A549 (cell line): ENCODE results near the gene KCNG4. TPM values are rescaled to one million over a fixed set of nuclear protein-coding genes. Genes with fewer than 3 reads are reported as not detected.

ENCODE experiments used
- ATAC-seq, 2 experiments: fragments of 200-7000 bp in 1 of 2; fragments of >200 bp in 1 of 2; cut with Nextera tagmentation in 1 of 2; cut with Tn5 transposase in 1 of 2; 3 replicates each; pipeline versions ENCODE4 v1.8.0 to v1.9.1; 2018 to 2020; ENCODE audit warnings: mild to moderate bottlenecking in 1 of 2, moderate library complexity in 1 of 2
- CTCF ChIA-PET: fragments of 300-600 bp; sonication (Branson Sonifier 250); formaldehyde crosslinking; extraction: SDS; loops from one replicate; lab custom pipeline; 2021; ENCODE audit warnings: antibody characterized with exemption, inconsistent platforms; lab: Yijun Ruan, JAX
- POLR2A ChIA-PET: fragments of 350-600 bp; formaldehyde crosslinking; extraction: SDS; loops from one replicate; lab custom pipeline; 2021; ENCODE audit warnings: antibody characterized with exemption, inconsistent platforms; lab: Yijun Ruan, JAX
- DNase-seq, 2 experiments: peaks; one replicate each; pipeline versions ENCODE4 v3.0.0 to v3.0.0-alpha.2; 2011 to 2016; ENCODE audit warnings: low read depth in 1 of 2, low spot score in 1 of 2
- FAIRE-seq: peaks from 2 replicates; lab custom pipeline; 2011; peaks lifted over from hg19 to GRCh38; lab: Jason Lieb, UNC
- H3K27ac ChIP-seq, 2 experiments: fragments of >200 bp; sonication (Bioruptor Twin); formaldehyde crosslinking; 3 replicates each; pipeline ENCODE4 v1.5.1; 2016 to 2017
- H3K4me1 ChIP-seq: fragments of >200 bp; sonication (Bioruptor Twin); formaldehyde crosslinking; 3 replicates; pipeline ENCODE4 v1.6.1; 2016
- H3K4me2 ChIP-seq: fragments of >200 bp; sonication (Bioruptor Twin); formaldehyde crosslinking; 3 replicates; pipeline ENCODE4 v1.6.1; 2016
- H3K4me3 ChIP-seq: fragments of >200 bp; sonication (Bioruptor Twin); formaldehyde crosslinking; 3 replicates; pipeline ENCODE4 v1.5.1; 2016
- H3K9me3 ChIP-seq: fragments of >200 bp; sonication (Bioruptor Twin); formaldehyde crosslinking; 3 replicates; pipeline ENCODE4 v1.6.1; 2016
- ATOH8 ChIP-seq: fragments of 250-450 bp; sonication (Bioruptor Pico); IDR thresholded peaks from 2 replicates; pipeline ENCODE4 v1.5.0; 2020; ENCODE audit warnings: low read depth, mild to moderate bottlenecking, moderate library complexity
- CBX2 ChIP-seq: fragments of 200-600 bp; sonication (generic); IDR thresholded peaks from 2 replicates; pipeline ENCODE4 v1.6.1; 2016; ENCODE audit warnings: low read depth, mild to moderate bottlenecking, borderline replicate concordance
- CBX8 ChIP-seq: fragments of 200-600 bp; sonication (generic); IDR thresholded peaks from 2 replicates; pipeline ENCODE4 v1.6.1; 2016
- CHD4 ChIP-seq: fragments of 200-600 bp; sonication (generic); IDR thresholded peaks from 2 replicates; pipeline ENCODE4 v1.6.1; 2016; ENCODE audit warnings: antibody characterized with exemption, mild to moderate bottlenecking, borderline replicate concordance
- CTCF ChIP-seq: fragments of >200 bp; sonication (Bioruptor Twin); formaldehyde crosslinking; IDR thresholded peaks from 3 replicates; pipeline ENCODE4 v1.5.1; 2016
- E2F6 ChIP-seq: IDR thresholded peaks from 2 replicates; pipeline ENCODE4 v1.6.1; 2012; ENCODE audit warnings: low read depth, borderline replicate concordance
- EHF ChIP-seq: fragments of 250-450 bp; sonication (Bioruptor Pico); IDR thresholded peaks from 2 replicates; pipeline ENCODE4 v1.5.0; 2020; ENCODE audit warnings: mild to moderate bottlenecking
- EHMT2 ChIP-seq: fragments of 200-600 bp; sonication (generic); IDR thresholded peaks from 2 replicates; pipeline ENCODE4 v1.6.1; 2016; ENCODE audit warnings: antibody characterized with exemption, low read depth, mild to moderate bottlenecking, moderate library complexity
- FOSL2 ChIP-seq, 2 experiments: fragments of 450-650 bp in 1 of 2; fragments of >200 bp in 1 of 2; sonication (Bioruptor Twin) in 1 of 2; formaldehyde crosslinking; IDR thresholded peaks; 2 replicates each; pipeline versions ENCODE4 v1.5.0 to v1.6.1; 2016 to 2020; ENCODE audit warnings: mild to moderate bottlenecking in 1 of 2, moderate library complexity in 1 of 2
- GATA3 ChIP-seq: IDR thresholded peaks from 2 replicates; pipeline ENCODE4 v1.6.1; 2012; ENCODE audit warnings: borderline replicate concordance
- HOXA7 ChIP-seq: fragments of 250-450 bp; sonication (Bioruptor Pico); IDR thresholded peaks from 2 replicates; pipeline ENCODE4 v1.5.0; 2020; ENCODE audit warnings: mild to moderate bottlenecking, moderate library complexity
- PHF8 ChIP-seq: fragments of 200-600 bp; sonication (generic); IDR thresholded peaks from 2 replicates; pipeline ENCODE4 v1.6.1; 2016; ENCODE audit warnings: low read depth, mild to moderate bottlenecking, antibody characterized with exemption, moderate library complexity, borderline replicate concordance
- POLR2AphosphoS2 ChIP-seq: conservative IDR thresholded peaks from 2 replicates; pipeline ENCODE4 v1.6.1; 2012; ENCODE audit warnings: low read length, improper control_type of control experiment, inconsistent platforms
- RARB ChIP-seq: fragments of 250-450 bp; sonication (Bioruptor Pico); IDR thresholded peaks from 2 replicates; pipeline ENCODE4 v1.8.0; 2021; ENCODE audit warnings: mild to moderate bottlenecking, moderate library complexity
- REST ChIP-seq: fragments of 200-600 bp; sonication (generic); IDR thresholded peaks from 2 replicates; pipeline ENCODE4 v1.6.1; 2016; ENCODE audit warnings: antibody characterized with exemption, mild to moderate bottlenecking, moderate library complexity
- RFX5 ChIP-seq: fragments of 450-650 bp; IDR thresholded peaks from 2 replicates; pipeline ENCODE4 v1.7.1; 2014; ENCODE audit warnings: antibody characterized with exemption, mild to moderate bottlenecking, moderate library complexity
- SREBF2 ChIP-seq: fragments of 450-650 bp; IDR thresholded peaks from 2 replicates; pipeline ENCODE4 v1.6.1; 2014; ENCODE audit warnings: mild to moderate bottlenecking, moderate library complexity
- USF2 ChIP-seq: fragments of 450-650 bp; IDR thresholded peaks from 2 replicates; pipeline ENCODE4 v1.6.1; 2014; ENCODE audit warnings: antibody characterized with exemption
- ZC3H11A ChIP-seq: fragments of 450-650 bp; IDR thresholded peaks from 2 replicates; pipeline ENCODE4 v1.6.1; 2014; ENCODE audit warnings: antibody characterized with exemption, mild to moderate bottlenecking
- ZFP36 ChIP-seq: fragments of 450-650 bp; IDR thresholded peaks from 2 replicates; pipeline ENCODE4 v1.6.1; 2014; ENCODE audit warnings: borderline replicate concordance; ENCODE audit not compliant: partially characterized antibody
- WGBS: methylation state at CpG from one replicate; pipeline ENCODE4 v1.1.6; 2017; ENCODE audit errors: missing lambda C conversion rate; 5-methylcytosine and 5-hydroxymethylcytosine counted together
- polyA plus RNA-seq, 4 experiments: library from polyadenylated mRNA; depleted of rRNA in 3 of 4; stranded (reverse); fragments of >200 nt; fragmentation: RNase III in 1 of 4; extraction: RNeasy Plus Mini Kit Qiagen cat#74134 plus additional on column Dnase treatment in 1 of 4; gene quantifications; 2 replicates in 3 of 4; 3 replicates in 1 of 4; pipeline ENCODE4 v1.2.3, GENCODE V29; 2011 to 2017

Gene KCNG4
- polyA plus RNA-seq, 2 of the 4 experiments (the other 2 are of a cell fraction): not detected

- no peak for DNase-seq
- CTCF ChIA-PET: no interaction called here
- WGBS: 46% methylated on average over 4 of the region's 4 CpGs
- TF ChIP-seq ZC3H11A: no peak
- no peak for TF ChIP-seq EHMT2
- TF ChIP-seq USF2: no peak
- no peak for TF ChIP-seq FOSL2 (IDR thresholded peaks at IDR 0.05)
- no peak for TF ChIP-seq FOSL2 (CRISPR knock-in tag; IDR thresholded peaks at IDR 0.05)
- no peak for TF ChIP-seq CTCF
- no peak for TF ChIP-seq ATOH8
- TF ChIP-seq RFX5: no peak
- no peak for TF ChIP-seq HOXA7
- TF ChIP-seq CBX8: no peak
- TF ChIP-seq E2F6: no peak
- no peak for TF ChIP-seq EHF (CRISPR knock-in tag)
- no peak for TF ChIP-seq ZFP36
- TF ChIP-seq CBX2: no peak
- TF ChIP-seq RARB: no peak
- no peak for TF ChIP-seq GATA3
- no peak for TF ChIP-seq SREBF2
- TF ChIP-seq PHF8: no peak
- no peak for FAIRE-seq
- no peak overlapping the region for H3K27ac ChIP-seq
- POLR2A ChIA-PET: no interaction called here
- no peak overlapping the region for H3K4me2 ChIP-seq
- no peaks in the 10 kb centered on the region for H3K4me1 ChIP-seq
- ATAC-seq: no peak
- H3K9me3 ChIP-seq: no peaks in the 10 kb centered on the region
- no peak overlapping the region for H3K4me3 ChIP-seq
Measured at GRCh38 chr16:84212154-84212553, 27.7 kb downstream of the KCNG4 start.

GRCh38 chr16:84209989-84210388, 29.8 kb downstream of the KCNG4 start:
- H3K27ac ChIP-seq: no peak overlapping the region
- no peaks in the 10 kb centered on the region for H3K4me1 ChIP-seq
- DNase-seq (no peak), FAIRE-seq (no peak), ATAC-seq (peak in 1 of 2 experiments; percentile 37; a peak in 1 of 6 replicates)
- TF ChIP-seq EHMT2: no peak
- peak; percentile 10; the same call in 1 of the 3 replicates for TF ChIP-seq CTCF
- TF ChIP-seq POLR2AphosphoS2: no peak
- TF ChIP-seq CHD4: no peak
- no peak for TF ChIP-seq EHF (CRISPR knock-in tag)
- TF ChIP-seq CBX8: no peak
- no peak for TF ChIP-seq REST
- ChIA-PET CTCF (interaction anchor here (0.6 to 1.8 kb wide), 4 partner anchors 9 to 243 kb away, joined by 3 to 5 read pairs (median 4); partner anchors contain the start of gene TAF1C), POLR2A (no interaction called here)
- no peak overlapping the region for H3K4me3 ChIP-seq
- H3K4me2 ChIP-seq: no peak overlapping the region
- 25% methylated on average over 2 of the region's 2 CpGs for WGBS
- no peaks in the 10 kb centered on the region for H3K9me3 ChIP-seq
